ENCODE measurements around the gene NUMBL. TPM values are rescaled to one million over a fixed set of nuclear protein-coding genes. Genes with fewer than 3 reads are reported as not detected.

The NUMBL gene
- polyA plus RNA-seq, 3 donors = 9.4 to 16.0 (median 15.9) TPM

- no peak for DNase-seq (ENCODE audit: extremely low read depth in 1 of 11, low read depth in 9 of 11, low spot score in 4 of 11)
Observed at GRCh38 chr19:40697007-40697406, 6.6 kb upstream of the NUMBL start.

DNA sequence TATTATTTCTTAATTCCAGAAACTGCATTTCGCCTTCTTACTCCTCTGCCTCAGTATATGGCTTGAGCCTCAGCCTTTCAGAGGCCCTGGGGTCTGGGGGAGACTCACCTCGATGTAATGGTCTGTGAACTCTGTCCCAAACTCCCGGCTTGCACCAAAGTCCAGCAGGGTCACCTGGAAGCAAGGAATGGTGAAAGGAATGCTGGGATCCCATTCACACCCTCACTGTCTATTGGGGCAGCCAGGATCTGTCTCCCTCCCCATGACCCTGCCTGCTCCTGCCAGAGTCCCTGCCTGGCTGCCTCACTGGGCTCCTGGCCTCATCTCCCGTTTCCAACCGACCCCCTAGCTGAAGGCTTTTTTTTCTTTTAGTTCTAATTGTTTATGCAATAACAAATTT lies 5.4 kb upstream of the NUMBL start:
- DNase-seq (ENCODE audit: extremely low read depth in 1 of 11, low read depth in 9 of 11, low spot score in 4 of 11) = no peak

GRCh38 chr19:40693896-40694295 lies 3.4 kb upstream of the NUMBL start:
- no peak for DNase-seq (ENCODE audit: extremely low read depth in 1 of 11, low read depth in 9 of 11, low spot score in 4 of 11)

GRCh38 chr19:40693150-40693788 lies 2.8 kb upstream of the NUMBL start:
- no peak for DNase-seq (ENCODE audit: extremely low read depth in 1 of 11, low read depth in 9 of 11, low spot score in 4 of 11)

DNA sequence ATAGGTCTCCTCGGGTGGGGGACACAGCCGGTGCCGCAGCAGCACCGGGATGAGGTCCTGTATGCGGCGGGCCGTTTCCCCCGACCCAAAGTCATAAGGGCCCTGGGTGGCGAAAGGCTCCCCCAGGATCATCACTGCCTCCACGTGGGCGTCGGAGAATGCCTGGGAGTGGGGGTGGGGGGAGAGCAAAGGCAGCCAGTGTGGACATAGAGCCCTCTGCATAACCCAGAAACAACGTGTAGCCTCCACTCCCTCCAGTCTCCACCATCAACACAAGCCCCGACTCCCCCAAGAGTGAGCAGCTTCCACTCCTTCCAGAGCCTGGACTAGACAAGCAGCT lies 1.7 kb upstream of the NUMBL start:
- no peak for DNase-seq (ENCODE audit: extremely low read depth in 1 of 11, low read depth in 9 of 11, low spot score in 4 of 11)

DNA sequence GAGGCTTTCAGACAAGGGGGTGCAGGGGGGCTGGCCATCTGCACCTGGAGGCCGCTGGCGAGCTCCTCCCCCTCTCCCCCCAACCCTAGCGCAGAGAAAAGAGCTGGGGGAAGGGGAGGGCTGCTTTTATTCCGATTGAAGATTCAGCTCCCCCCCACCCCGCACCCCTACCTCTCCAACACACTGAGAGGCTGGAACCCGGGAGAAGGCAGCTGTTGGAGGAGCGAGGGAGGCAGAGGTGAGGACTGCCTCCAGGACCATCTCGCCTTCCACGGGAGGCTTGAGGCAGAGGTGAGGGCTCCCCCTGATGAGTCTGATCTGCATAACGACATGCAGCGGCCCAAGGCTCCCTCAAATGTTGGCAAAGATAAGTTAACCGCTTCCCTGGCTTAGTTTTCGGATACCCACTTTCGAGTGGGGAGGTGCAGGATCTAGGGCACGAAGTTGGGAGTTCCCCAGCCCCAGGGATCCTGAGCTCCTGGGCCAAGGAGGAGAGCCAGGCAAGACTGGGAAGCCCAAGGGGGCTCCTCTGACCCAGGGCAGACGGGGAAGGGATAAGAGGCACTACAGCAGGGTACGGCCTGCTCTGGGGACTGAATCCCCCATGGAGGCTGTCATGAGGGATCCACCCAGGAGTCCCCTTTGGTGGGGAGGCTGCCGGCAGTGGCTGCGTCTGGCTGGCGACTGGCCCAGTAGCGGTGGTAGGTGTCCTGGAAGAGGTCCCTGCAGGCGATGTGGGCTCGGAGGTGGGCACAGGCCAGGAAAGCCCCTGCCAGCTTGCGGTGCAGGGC lies 1.2 kb upstream of the NUMBL start:
- no peak for DNase-seq (ENCODE audit: extremely low read depth in 1 of 11, low read depth in 9 of 11, low spot score in 4 of 11)

GRCh38 chr19:40690693-40691420 lies 406 bp upstream of the NUMBL start:
- DNase-seq (ENCODE audit: extremely low read depth in 1 of 11, low read depth in 9 of 11, low spot score in 4 of 11) = peak; percentile 59 to 89 (median 85)

GRCh38 chr19:40689339-40690049 lies 957 bp downstream of the NUMBL start:
- no peak for DNase-seq (ENCODE audit: extremely low read depth in 1 of 11, low read depth in 9 of 11, low spot score in 4 of 11)

DNA sequence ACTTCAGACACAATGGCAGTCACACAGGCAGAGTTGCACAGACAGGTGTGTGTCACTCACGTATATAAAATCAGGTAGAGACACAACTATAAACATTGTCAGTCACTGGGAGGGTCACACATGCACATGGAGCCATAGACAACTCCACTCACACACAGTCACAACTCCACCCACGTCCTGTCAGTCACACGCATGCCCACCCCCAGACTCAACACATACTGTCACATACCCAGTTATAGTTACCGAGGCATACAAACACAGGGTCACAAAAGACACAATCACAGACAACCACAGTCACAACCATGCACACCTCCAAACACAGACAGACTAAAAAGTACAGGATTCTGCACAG lies 1.5 kb downstream of the NUMBL start:
- DNase-seq (ENCODE audit: extremely low read depth in 1 of 11, low read depth in 9 of 11, low spot score in 4 of 11) = no peak

DNA sequence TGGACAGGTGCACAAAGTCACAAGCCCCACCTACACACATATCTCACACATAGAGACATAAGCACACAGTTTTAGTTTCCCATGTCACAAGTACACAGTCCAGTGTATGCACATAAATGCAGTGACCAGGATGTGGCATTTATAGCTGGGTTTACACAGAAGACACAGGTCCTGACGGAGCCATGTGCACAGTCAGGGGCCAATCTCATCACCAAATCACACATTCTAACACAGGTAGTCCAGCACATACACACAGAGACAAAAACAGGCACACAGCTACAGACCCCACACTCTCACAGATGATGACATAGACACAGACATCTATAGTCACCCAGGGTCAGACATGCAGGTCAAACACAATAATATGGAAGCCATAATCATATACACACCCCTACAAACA lies 2.1 kb downstream of the NUMBL start:
- DNase-seq (ENCODE audit: extremely low read depth in 1 of 11, low read depth in 9 of 11, low spot score in 4 of 11) = no peak

GRCh38 chr19:40687525-40688016 lies 2.9 kb downstream of the NUMBL start:
- DNase-seq (ENCODE audit: extremely low read depth in 1 of 11, low read depth in 9 of 11, low spot score in 4 of 11) = no peak

- DNase-seq (ENCODE audit: extremely low read depth in 1 of 11, low read depth in 9 of 11, low spot score in 4 of 11) = no peak
Observed at GRCh38 chr19:40686882-40687524, 3.4 kb downstream of the NUMBL start.

GRCh38 chr19:40685563-40685962 lies 4.9 kb downstream of the NUMBL start:
- no peak for DNase-seq (ENCODE audit: extremely low read depth in 1 of 11, low read depth in 9 of 11, low spot score in 4 of 11)

- no peak for DNase-seq (ENCODE audit: extremely low read depth in 1 of 11, low read depth in 9 of 11, low spot score in 4 of 11)
Observed at GRCh38 chr19:40685016-40685526, 5.4 kb downstream of the NUMBL start.

DNA sequence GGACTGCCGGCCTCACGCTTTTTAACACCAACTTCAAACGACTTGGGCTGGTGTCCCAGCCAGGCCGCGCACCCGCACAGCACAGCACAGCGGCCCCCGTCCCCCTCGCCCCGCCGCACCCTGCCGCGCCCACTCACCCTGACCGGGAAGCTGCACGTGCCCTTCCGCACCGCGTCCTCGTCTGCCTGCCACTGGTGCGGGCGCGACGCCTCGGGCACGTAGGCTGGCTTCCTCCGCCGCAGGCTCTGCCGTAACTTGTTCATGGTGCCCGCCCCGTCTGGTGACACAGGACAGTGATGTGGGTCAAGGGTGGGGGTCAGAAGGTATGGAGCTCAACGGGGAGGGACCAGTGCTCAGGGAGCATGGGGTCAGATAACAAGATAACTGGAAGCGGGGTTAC lies 6.2 kb downstream of the NUMBL start:
- no peak for DNase-seq (ENCODE audit: extremely low read depth in 1 of 11, low read depth in 9 of 11, low spot score in 4 of 11)

- no peak for DNase-seq (ENCODE audit: extremely low read depth in 1 of 11, low read depth in 9 of 11, low spot score in 4 of 11)
Observed at GRCh38 chr19:40683437-40683836, 7.0 kb downstream of the NUMBL start.

DNA sequence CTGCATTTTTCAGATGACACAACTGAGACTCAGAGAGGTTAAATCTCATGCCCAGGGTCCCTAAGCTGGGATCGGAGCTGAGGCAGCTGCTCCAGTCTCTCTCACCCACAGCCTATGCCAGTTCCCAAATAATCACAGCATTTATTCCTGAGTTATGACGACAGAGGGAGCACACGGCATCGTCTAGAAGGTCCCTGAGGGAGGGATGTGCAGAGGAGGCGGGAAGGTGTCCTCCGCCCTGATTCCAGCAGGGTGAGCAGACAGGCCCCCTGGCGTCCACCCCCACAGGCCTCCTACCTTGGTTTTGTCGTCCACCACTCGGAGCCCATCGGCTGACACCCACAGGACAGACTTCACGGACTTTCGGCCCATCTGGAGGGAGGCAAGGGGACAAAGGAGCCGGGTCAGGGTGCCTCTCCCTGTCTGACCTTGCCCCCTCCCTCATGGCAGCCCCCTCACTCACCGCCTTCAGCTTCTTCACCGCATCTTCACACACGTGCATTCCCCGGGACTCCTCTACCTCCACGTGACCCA lies 8.0 kb downstream of the NUMBL start:
- DNase-seq (ENCODE audit: extremely low read depth in 1 of 11, low read depth in 9 of 11, low spot score in 4 of 11) = no peak

- no peak for DNase-seq (ENCODE audit: extremely low read depth in 1 of 11, low read depth in 9 of 11, low spot score in 4 of 11)
Observed at GRCh38 chr19:40681039-40681438, 9.4 kb downstream of the NUMBL start.

DNA sequence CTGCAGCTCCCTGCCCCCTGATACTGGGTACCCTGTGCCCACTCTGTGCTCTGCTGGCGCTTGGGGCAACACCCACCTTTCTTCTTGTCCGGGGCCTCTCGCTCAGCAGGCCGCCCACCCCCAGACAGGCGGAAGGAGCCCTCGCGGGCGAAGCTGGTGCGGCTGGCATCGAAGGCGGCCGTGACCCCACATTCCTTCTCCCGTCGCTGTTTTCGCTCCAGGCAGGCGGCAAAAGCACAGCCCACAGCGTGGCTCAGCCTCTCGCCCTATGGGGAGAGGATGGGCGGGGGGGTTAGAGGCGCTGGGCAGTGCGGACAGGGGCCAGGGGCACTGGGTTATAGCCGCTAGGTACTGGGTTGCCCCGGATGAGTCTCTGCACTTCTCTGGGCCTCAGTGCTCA lies 13.3 kb downstream of the NUMBL start:
- DNase-seq (ENCODE audit: extremely low read depth in 1 of 11, low read depth in 9 of 11, low spot score in 4 of 11) = no peak

Data from renal cortex interstitium (tissue), 11 donors.